Measurements from ENCODE around the gene PRICKLE1. TPM values are rescaled to one million over a fixed set of nuclear protein-coding genes. Genes with fewer than 3 reads are reported as not detected.

The PRICKLE1 gene
- total RNA-seq, 1 donor from 2014 or later: 0.28 TPM

DNA sequence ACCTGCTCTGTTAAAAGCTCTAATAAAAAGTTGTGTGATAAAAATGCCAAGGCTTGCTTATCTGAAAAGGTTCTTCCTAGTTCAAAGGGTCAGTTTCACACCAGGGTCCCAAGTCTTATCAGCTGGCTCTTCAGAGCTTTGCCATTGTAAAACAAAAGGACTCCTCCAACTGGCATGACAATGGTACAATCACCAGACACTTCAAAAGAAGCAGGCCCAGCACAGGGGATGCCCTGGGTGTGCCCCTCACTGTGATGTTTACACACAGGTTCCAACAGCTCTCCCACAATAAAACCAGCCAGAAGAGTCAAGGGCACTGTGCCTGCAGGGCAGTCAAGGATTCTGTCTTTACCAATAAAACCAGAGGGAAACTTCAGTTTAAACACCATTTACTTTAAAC, 78.7 kb downstream of the PRICKLE1 start:
- intact Hi-C loops (cut with micrococcal nuclease): no loop called here
- Mint-ChIP-seq H3K4me1 (no peaks in the 10 kb centered on the region), H3K36me3 (ENCODE audit: low read depth) (no peaks in the 10 kb centered on the region), H3K27ac (no peak overlapping the region), H3K9me3 (no peaks in the 10 kb centered on the region), H3K4me3 (no peak overlapping the region), H3K27me3 (peaks cover 3% of the 10 kb centered on the region)
- DNase-seq: no peak

DNA sequence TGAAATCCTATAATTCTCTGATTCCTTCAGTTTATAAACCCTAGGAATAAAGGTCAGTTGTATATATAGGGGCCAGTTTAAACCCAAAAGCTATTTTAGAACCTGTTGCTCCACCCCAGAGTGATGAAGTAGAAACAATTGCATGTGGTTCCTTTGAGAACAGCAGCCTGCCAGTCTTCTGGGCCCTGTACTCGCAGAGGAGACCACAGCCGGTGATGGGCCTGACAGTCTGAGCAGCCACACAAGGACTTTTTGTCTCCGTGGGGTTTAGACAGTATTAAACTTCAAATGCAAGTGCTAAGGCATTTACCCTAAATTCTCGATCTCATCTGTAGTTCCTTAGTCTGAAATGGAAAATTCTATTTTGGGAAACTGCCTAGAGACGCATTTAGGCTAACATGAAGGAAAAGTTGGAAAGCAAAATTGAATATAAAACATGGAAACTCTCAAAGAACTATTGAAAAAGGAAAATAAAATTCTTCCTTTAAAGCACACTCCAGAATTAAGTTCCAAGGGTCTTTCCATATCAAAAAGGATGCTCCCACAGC, 80.6 kb downstream of the PRICKLE1 start:
- peaks cover 3% of the 10 kb centered on the region for H3K27me3 Mint-ChIP-seq
- intact Hi-C loops (cut with micrococcal nuclease): no loop called here
- no peak overlapping the region for H3K27ac Mint-ChIP-seq
- H3K4me3 Mint-ChIP-seq: no peak overlapping the region
- H3K36me3 Mint-ChIP-seq (ENCODE audit: low read depth): no peaks in the 10 kb centered on the region
- DNase-seq: no peak
- no peaks in the 10 kb centered on the region for H3K4me1 Mint-ChIP-seq
- H3K9me3 Mint-ChIP-seq: no peaks in the 10 kb centered on the region

DNA sequence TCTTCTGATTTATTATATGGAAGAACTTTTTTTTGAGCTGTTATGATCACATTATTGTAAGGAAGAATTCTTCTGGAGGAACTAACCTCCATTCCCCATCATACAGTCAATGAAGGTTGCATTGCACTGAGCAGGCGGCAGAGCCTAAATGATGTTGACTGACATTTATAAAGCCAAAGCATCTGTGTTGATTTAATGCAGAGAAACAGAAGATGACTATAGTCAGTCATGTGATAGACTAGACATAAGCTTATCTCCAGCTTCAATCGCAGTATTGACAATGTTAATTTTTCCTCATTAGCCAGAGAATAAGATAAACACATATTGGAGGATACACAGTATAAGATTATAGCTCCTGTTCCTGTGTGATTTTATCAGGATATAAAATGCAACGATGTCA, 82.0 kb downstream of the PRICKLE1 start:
- no peaks in the 10 kb centered on the region for H3K4me1 Mint-ChIP-seq
- intact Hi-C loops (cut with micrococcal nuclease): no loop called here
- peaks cover 8% of the 10 kb centered on the region for H3K27me3 Mint-ChIP-seq
- no peak overlapping the region for H3K27ac Mint-ChIP-seq
- H3K36me3 Mint-ChIP-seq (ENCODE audit: low read depth): no peaks in the 10 kb centered on the region
- no peaks in the 10 kb centered on the region for H3K9me3 Mint-ChIP-seq
- DNase-seq: no peak
- no peak overlapping the region for H3K4me3 Mint-ChIP-seq

DNA sequence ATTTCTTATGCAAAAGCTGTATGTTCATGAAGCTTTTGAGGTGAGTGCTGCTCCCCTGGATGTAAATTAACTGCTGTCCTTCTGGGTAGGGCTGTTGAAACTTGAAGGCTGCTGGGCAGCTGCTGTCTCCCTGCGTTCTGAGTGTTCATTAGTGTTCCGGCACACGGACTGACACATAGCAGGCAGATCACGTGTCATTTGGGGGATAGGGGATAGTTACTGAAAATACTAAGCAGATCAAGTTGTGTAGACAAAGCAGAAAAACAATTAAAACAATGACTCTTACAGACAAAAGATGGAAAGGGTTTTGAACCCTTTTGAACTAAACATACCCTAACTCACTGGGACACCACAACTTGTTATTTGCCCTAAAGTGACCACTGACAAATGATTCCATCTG, 82.5 kb downstream of the PRICKLE1 start:
- Mint-ChIP-seq H3K27me3 (peaks cover 9% of the 10 kb centered on the region), H3K4me1 (no peaks in the 10 kb centered on the region), H3K9me3 (no peaks in the 10 kb centered on the region), H3K36me3 (ENCODE audit: low read depth) (no peaks in the 10 kb centered on the region), H3K27ac (no peak overlapping the region), H3K4me3 (no peak overlapping the region)
- intact Hi-C loops (cut with micrococcal nuclease): no loop called here
- DNase-seq: no peak

DNA sequence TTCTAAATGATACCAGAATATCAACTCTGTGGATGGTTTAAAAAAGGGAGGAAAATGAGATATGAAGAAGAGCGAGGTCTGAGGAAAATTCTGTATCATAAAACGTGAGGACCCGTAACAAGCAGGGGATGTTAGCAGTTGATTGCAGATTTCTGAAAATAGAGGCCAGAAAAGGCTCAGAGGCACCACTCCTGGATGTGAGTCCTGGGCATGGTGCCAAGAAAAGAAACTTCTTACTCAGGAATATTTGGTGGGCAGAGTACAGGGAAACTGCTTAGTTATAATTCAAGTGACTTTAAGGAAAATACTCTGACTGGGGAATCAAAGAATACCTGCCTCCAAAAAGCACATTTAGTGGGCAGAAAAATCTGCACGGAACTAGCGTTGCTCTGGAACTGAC, 85.5 kb downstream of the PRICKLE1 start:
- intact Hi-C loops (cut with micrococcal nuclease): no loop called here
- Mint-ChIP-seq H3K36me3 (ENCODE audit: low read depth) (no peaks in the 10 kb centered on the region), H3K9me3 (no peaks in the 10 kb centered on the region), H3K27me3 (peaks cover 11% of the 10 kb centered on the region), H3K4me3 (no peak overlapping the region), H3K4me1 (no peaks in the 10 kb centered on the region), H3K27ac (no peak overlapping the region)
- DNase-seq: no peak

DNA sequence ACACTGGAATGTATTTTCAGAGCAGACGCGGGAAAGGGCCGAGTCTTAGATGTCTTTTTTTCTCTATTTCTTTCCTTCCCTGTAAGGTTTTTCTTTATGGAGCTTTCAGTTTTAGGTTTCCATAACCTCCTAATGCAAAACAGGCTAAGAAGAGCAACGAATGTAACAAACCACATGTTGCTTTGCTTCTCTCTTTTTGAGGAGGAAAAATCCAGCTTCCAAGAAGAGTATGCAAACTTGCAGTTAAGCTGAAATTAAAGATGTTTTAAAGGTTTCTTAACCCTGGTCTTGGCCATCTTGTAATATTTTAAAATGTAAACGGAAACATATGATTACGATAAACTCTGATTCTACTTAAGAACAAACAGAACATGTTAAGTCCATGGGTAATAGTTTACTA, 86.9 kb downstream of the PRICKLE1 start:
- Mint-ChIP-seq H3K27ac (no peak overlapping the region), H3K4me3 (no peak overlapping the region), H3K36me3 (ENCODE audit: low read depth) (no peaks in the 10 kb centered on the region), H3K27me3 (peaks cover 10% of the 10 kb centered on the region), H3K4me1 (no peaks in the 10 kb centered on the region), H3K9me3 (no peaks in the 10 kb centered on the region)
- intact Hi-C loops (cut with micrococcal nuclease): no loop called here
- no peak for DNase-seq

DNA sequence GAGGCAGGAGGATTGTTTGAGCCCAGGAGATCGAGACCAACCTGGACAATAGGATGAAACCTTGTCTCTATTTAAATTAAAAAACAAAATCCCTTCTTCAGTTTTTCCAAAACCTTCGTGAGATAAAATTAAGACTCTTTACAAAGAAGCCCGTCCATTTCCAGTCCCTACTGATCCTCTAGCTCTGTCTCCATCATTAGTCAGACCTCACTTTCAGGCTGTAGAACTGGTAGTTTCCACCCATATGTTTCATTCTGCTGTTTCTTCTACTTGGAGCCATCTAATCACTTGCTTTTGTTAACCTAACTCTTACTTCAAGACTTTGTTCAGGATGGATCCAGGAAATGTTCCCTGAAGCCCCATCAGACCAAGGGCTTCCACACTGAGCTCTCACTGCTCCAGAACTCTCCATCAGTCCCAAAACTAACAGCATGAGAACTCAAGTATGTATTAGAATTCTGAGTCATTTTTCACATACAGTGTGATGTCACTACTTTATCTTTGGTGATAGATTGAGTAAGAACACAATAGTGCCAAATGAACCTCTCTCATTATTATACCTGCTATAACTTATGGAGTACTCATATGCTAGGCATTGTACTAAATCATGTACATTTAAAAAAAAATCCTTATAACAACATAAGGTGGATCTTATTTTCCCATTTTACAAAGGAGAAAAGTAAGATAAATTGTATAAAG, 90.8 kb downstream of the PRICKLE1 start:
- H3K9me3 Mint-ChIP-seq: no peaks in the 10 kb centered on the region
- no peaks in the 10 kb centered on the region for H3K36me3 Mint-ChIP-seq (ENCODE audit: low read depth)
- H3K4me3 Mint-ChIP-seq: no peak overlapping the region
- no peaks in the 10 kb centered on the region for H3K4me1 Mint-ChIP-seq
- intact Hi-C loops (cut with micrococcal nuclease): no loop called here
- peaks cover 9% of the 10 kb centered on the region for H3K27me3 Mint-ChIP-seq
- DNase-seq: no peak
- no peak overlapping the region for H3K27ac Mint-ChIP-seq

DNA sequence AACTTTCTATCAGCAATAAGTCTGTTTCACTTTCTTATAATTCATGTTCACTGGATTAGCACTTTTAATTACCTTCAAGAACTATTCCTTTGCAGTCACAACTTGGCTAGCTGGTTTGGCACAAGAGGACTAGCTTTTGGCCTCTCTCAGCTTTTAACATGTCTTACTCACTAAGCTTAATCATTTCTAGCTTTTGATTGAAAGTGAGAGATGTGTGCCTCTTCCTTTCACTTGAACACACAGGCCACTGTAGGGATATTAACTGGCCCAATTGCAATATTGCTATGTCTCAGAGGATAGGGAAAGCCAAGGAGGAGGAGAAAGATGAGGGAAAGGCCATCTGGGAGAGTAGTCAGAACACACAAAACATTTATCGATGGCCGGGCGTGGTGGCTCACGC, 92.7 kb downstream of the PRICKLE1 start:
- intact Hi-C loops (cut with micrococcal nuclease): no loop called here
- peaks cover 2% of the 10 kb centered on the region for H3K27me3 Mint-ChIP-seq
- no peak for DNase-seq
- no peaks in the 10 kb centered on the region for H3K9me3 Mint-ChIP-seq
- no peaks in the 10 kb centered on the region for H3K4me1 Mint-ChIP-seq
- H3K36me3 Mint-ChIP-seq (ENCODE audit: low read depth): no peaks in the 10 kb centered on the region
- no peak overlapping the region for H3K27ac Mint-ChIP-seq
- no peak overlapping the region for H3K4me3 Mint-ChIP-seq

DNA sequence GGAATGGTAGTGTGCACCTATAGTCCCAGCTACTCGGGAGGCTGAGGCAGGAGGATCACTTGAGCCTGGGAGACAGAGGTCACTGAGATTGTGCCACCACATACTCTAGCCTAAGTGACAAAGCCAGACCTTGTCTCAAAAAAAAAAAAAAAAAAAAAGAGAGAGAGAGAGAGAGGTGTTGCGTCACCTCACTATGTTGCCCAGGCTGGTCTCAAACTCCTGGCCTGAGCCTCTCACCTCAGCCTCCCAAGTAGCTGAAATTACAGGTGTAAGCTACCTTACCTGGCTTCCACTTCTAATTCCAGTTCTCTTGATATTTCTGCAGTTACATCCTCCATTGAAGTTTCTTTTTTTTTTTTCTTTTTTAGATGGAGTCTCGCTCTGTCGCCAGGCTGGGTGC, 94.3 kb downstream of the PRICKLE1 start:
- DNase-seq: no peak
- H3K27ac Mint-ChIP-seq: no peak overlapping the region
- peaks cover under 1% of the 10 kb centered on the region for H3K27me3 Mint-ChIP-seq
- no peaks in the 10 kb centered on the region for H3K36me3 Mint-ChIP-seq (ENCODE audit: low read depth)
- no peaks in the 10 kb centered on the region for H3K4me1 Mint-ChIP-seq
- H3K9me3 Mint-ChIP-seq: no peaks in the 10 kb centered on the region
- H3K4me3 Mint-ChIP-seq: no peak overlapping the region
- intact Hi-C loops (cut with micrococcal nuclease): no loop called here

DNA sequence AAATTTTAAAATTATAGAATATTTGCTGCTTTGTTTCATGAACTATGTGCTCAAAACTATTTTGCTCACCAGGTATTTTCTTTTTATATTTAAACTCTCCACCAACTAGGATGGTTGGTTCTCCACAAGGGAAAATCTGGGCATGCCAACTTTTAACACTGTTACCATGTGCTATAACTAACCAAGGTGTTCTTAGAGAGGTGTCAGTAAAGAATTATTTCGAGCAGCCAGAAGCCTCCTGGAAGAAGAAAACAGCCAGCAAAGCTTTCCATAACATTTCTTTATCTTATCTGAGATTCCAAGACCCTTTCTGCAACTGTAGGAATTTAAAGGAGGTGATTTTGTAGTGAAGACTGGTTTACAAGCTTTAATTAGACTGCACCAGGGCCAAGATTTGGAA, 97.3 kb downstream of the PRICKLE1 start:
- DNase-seq: no peak
- intact Hi-C loops (cut with micrococcal nuclease): no loop called here
- no peaks in the 10 kb centered on the region for H3K9me3 Mint-ChIP-seq
- H3K4me3 Mint-ChIP-seq: no peak overlapping the region
- H3K27me3 Mint-ChIP-seq: peaks cover 12% of the 10 kb centered on the region
- H3K4me1 Mint-ChIP-seq: no peaks in the 10 kb centered on the region
- H3K36me3 Mint-ChIP-seq (ENCODE audit: low read depth): no peaks in the 10 kb centered on the region
- no peak overlapping the region for H3K27ac Mint-ChIP-seq

DNA sequence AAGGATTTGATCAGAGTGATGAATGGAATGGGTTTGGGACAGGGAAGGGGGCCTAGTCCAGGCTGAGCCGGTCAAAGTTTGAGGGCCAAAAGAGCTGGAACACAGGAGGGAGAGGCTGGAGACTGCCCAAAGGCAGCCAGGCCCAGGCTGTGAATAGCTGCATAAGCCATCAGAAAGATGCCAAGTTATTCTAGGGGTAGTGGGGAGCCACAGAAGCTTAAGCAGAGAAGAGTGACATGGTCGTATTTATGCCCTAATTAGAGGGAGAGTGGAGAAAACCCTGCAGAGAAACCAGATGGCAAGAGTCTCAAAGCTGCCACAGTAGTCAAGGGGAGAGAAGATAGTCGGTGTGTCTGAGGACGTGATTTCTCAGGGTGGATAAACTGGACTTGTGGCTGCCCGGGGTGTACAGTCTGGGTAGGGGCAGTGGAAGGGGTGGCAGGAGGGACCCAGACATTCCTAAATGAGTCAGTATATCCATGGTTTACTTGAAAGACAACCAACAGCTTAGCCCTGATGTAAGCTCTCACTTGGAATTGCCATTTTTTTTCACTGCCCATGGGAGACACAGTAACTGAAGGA, 99.2 kb downstream of the PRICKLE1 start:
- Mint-ChIP-seq H3K27me3 (peaks cover 29% of the 10 kb centered on the region), H3K36me3 (ENCODE audit: low read depth) (no peaks in the 10 kb centered on the region), H3K27ac (no peak overlapping the region), H3K9me3 (no peaks in the 10 kb centered on the region), H3K4me1 (no peaks in the 10 kb centered on the region), H3K4me3 (no peak overlapping the region)
- no peak for DNase-seq
- intact Hi-C loops (cut with micrococcal nuclease): no loop called here

DNA sequence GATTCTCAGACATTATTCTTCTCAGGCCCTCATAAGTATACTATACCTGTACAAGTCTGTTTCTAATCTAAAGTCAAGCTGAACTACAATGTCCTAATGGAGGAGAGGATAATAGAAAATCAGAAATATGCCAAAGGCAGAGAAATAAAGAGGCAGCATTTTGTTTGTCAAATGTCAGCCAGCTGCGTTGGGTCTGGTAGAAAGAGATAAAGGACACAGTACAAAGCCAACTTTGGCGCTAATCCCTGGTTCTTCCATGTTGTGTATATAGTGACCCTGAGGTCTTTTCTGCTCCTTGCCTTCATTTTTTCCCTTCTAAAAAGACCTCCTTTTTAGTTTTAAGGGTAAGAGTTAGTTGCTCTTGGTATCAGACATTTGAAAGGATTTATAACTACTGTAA, 103.1 kb downstream of the PRICKLE1 start:
- Mint-ChIP-seq H3K4me3 (no peak overlapping the region), H3K36me3 (ENCODE audit: low read depth) (no peaks in the 10 kb centered on the region), H3K27me3 (peaks cover 58% of the 10 kb centered on the region), H3K27ac (no peak overlapping the region), H3K9me3 (no peaks in the 10 kb centered on the region), H3K4me1 (peaks cover 8% of the 10 kb centered on the region)
- intact Hi-C loops (cut with micrococcal nuclease): loop anchor here (10.0 kb wide), 1 partner anchor 342 kb away; the partner anchor contains the start of gene GXYLT1
- no peak for DNase-seq

DNA sequence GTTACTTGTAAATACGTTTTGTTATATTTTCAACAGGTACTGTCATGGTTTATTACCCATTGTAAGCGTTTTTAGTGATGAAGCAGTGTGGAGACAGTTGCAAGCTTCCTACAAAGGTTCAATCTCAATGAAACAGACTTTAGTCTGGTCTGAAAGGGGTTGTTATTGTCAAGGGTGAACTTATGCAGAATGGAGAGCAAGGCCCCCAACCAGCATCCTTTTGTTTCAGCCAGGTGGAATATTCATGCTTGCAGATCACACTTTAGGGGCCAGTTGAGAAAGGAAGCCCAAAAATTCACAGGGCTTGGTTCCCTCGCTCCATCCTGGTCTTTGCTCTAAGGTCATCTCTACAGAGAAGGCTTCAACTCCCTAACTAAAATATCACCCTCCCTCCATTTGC, 103.7 kb downstream of the PRICKLE1 start:
- Mint-ChIP-seq H3K36me3 (ENCODE audit: low read depth) (no peaks in the 10 kb centered on the region), H3K4me1 (peaks cover 8% of the 10 kb centered on the region), H3K9me3 (no peaks in the 10 kb centered on the region), H3K4me3 (no peak overlapping the region), H3K27me3 (peaks cover 62% of the 10 kb centered on the region), H3K27ac (no peak overlapping the region)
- DNase-seq: no peak
- intact Hi-C loops (cut with micrococcal nuclease): loop anchor here (10.0 kb wide), 1 partner anchor 341 kb away; the partner anchor contains the start of gene GXYLT1

DNA sequence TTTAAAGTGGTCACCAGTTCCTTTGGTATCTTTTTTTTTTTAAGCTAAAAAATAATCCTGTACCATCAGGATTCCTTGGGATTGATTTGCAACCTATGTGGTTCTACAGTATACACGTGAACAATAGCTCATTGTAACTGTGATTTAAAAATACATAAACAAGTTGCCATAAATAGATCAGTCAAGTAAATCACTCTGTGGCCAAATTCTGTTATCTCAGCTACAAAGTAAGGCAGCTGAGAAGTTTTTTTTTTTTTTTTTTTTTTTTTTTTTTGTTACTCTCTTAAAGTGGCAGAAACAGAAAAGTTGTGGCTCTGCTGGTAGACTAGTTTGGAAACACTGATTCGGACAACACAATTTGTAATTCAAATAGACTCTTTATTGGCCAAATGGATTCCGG, 104.5 kb downstream of the PRICKLE1 start:
- H3K4me1 Mint-ChIP-seq: peaks cover 8% of the 10 kb centered on the region
- no peaks in the 10 kb centered on the region for H3K36me3 Mint-ChIP-seq (ENCODE audit: low read depth)
- DNase-seq: no peak
- peaks cover 67% of the 10 kb centered on the region for H3K27me3 Mint-ChIP-seq
- H3K27ac Mint-ChIP-seq: no peak overlapping the region
- intact Hi-C loops (cut with micrococcal nuclease): loop anchor here (10.0 kb wide), 1 partner anchor 340 kb away; the partner anchor contains the start of gene GXYLT1
- no peak overlapping the region for H3K4me3 Mint-ChIP-seq
- no peaks in the 10 kb centered on the region for H3K9me3 Mint-ChIP-seq

DNA sequence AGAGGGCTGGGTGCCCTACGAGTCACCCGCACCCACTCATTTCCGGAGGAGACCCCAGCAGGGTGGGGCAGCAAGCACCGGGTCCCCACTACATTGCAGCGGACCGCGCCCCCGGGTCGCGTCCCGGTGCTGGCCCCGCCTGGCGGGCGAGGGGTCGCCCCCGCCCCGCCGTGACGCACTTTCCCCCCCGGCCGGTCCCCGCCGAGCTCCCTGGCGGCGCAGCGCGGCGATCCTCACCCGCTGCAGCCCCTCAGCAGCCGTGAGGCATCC, 106.1 kb downstream of the PRICKLE1 start:
- H3K4me1 Mint-ChIP-seq: peaks cover 8% of the 10 kb centered on the region
- H3K27ac Mint-ChIP-seq: no peak overlapping the region
- H3K36me3 Mint-ChIP-seq (ENCODE audit: low read depth): no peaks in the 10 kb centered on the region
- peaks cover 76% of the 10 kb centered on the region for H3K27me3 Mint-ChIP-seq
- H3K4me3 Mint-ChIP-seq: peak overlapping the region; percentile 85
- no peaks in the 10 kb centered on the region for H3K9me3 Mint-ChIP-seq
- intact Hi-C loops (cut with micrococcal nuclease): loop anchor here (10.0 kb wide), 1 partner anchor 339 kb away; the partner anchor contains the start of gene GXYLT1
- peak; percentile 66 for DNase-seq

Measured in activated CD4-positive, alpha-beta T cell treated with anti-CD3 and anti-CD28 coated beads, Interleukin-2, amount 10 ng/mL, durations not matched to agents 24 days and 14 days (primary cell).